G401.6 (cell line): ENCODE results near the gene SLCO1B1.

Source experiments
- FAIRE-seq: peaks from 2 replicates; lab custom pipeline; 2012; peaks lifted over from hg19 to GRCh38; lab: Jason Lieb, UNC

The SLCO1B1 gene

DNA sequence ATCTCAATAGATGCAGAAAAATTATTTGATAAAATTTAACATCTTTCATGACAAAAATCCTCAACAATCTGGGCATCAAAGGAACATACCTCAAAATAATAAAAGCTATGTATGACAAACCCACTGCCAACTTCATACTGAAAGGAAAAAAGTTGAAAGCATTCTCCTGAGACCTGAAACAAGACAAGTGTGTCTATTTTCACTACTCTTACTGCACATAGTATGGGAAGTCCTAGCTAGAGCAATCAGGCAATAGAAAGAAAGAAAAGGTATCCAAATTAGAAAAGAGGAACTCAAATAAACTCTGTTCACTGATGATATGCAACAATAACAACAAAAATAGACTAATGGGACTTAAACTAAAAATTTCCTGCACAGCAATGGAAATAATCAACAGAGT, 90.1 kb downstream of the SLCO1B1 start:
- FAIRE-seq = no peak

DNA sequence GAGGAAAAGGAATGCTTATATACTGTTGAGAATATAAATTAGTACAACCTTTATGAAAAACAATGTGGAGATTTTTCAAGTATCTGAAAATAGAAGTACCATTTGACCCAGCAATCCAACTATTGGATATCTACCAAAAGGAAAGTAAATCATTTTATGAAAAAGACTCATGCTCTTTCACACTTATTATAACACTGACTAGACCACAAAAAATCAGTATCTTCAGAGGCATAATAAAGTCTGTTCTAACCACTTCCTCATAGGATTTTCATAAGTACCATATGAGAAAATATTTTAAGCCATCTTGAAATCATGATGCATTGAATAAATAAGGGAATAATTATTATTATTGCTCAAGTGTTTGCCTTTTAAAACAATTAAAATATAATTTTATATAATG, 90.8 kb downstream of the SLCO1B1 start:
- no peak for FAIRE-seq

DNA sequence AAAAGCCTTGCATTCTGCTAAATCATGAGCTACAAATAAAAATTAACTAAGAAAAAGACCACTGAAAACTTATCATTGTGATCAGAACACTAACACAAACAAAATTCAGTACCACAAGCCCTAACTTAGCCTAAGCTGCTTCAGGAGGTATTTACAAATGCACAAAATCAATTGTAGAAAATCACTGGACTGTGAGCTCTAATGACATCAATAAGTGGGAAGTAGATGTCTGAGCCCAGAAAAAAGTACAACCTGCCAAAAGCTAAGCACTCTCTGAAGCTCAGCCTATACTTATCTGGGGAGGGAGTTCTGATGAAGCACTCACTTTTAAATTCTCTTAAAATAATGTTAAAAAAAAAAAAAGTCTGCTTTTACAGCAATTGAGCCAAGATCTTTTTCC, 92.9 kb downstream of the SLCO1B1 start:
- FAIRE-seq = no peak

DNA sequence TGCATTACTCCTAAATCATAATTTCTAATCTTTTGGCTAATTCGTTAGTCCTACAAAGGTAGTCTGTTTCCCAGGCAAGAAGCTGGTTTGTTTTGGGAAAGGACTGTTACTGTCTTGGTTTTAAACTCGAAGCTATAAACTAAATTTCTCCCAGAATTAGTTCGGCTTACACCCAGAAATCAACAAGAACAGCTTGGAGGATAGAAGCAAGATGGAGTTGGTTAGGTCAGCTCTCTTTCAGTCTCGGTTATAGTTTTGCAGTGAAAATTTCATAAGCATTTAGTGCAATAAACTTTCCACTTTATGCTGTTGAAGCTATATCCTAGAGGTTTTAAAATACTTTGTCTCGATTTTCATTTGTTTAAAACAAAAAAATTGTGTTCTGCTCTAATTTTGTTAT, 103.4 kb downstream of the SLCO1B1 start:
- no peak for FAIRE-seq

DNA sequence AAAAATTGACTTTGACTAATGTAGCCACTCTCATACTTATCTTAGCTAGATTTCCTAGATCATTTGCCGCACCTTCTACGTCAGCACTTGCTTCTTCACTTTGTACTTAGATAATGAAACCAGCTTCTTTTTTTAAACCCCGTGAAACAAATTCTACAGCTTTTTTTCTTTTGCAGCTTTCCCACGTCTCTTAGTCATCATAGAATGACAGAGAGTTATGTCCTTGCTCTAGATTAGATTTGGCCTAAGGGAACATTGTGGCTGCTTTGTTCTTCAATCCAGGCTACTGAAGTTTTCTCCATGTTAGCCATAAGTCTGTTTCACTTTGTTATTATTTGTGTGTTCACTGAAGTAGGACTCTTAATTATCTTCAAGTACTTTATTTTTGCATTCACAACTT, 108.9 kb downstream of the SLCO1B1 start:
- no peak for FAIRE-seq

DNA sequence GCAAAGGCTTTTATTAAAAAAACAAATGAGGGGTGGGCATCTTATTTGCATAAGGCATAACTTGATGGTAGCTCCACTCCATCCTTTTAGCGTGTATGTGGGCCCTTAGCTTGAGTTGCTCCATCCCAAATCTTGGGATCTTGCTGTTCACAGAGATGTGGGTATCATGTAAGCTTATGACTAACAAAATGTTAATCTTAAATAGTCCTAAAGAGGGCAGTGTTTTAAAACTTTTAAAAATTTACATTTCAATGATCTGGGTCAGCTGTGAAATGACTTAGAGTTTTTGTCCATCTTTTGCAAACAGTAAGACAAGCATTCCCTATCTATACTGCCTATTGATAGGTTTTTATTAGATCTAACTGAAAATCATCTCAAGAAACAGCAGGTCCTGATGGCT, 117.7 kb downstream of the SLCO1B1 start:
- FAIRE-seq = no peak

DNA sequence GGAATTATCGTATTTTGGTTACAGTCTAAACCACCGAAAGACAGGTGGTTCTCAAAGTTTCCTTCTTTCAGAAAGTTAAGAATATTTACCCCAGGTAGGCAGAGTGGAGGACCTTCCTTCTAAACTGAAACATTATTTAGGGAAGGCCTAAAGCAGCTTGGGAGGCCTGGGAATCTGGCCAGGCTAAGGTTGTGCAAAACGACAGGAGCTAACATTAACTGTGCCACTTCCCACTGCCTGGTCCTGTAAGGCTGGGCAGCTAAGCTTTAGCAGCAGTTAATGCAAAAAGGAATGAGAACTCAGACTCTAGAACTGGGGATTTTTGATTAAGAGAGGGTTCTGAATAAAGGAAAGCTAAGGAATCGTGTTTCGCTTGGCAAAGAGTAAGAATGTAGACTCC, 121.1 kb downstream of the SLCO1B1 start:
- no peak for FAIRE-seq

DNA sequence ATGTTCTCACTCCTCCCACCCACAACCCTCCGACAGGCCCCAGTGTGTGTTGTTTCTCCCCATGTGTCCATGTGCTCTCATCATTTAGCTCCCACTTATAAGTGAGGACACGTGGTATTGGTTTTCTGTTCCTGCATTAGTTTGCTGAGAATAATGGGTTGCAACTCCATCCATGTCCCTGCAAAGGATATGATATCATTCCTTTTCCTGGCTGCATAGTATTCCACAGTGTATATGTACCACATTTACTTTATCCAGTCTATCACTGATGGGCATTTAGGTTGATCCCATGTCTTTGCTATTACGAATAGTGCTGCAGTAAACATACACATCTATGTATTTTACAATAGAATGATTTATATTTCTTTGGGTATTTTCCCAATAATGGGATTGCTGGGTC, 126.2 kb downstream of the SLCO1B1 start:
- FAIRE-seq = no peak

DNA sequence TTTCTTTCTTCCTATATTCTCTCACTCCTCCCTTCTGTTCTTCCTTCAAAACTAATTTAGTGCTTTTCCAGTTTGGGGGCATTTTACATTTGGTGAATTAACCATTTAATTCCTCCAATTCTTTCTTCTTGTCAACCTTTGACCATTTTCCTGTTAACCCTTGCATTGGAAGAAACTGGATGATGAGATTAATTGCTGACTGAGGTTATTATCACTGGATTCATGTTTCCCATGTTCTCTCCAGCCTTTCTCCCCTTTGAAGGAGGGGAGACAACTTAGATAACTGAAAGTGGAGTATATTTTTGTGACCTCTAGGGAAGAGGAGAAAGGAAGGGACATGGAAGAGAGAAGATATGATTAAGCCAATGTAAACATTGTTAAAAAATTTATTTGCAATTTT, 133.2 kb downstream of the SLCO1B1 start:
- FAIRE-seq = no peak

DNA sequence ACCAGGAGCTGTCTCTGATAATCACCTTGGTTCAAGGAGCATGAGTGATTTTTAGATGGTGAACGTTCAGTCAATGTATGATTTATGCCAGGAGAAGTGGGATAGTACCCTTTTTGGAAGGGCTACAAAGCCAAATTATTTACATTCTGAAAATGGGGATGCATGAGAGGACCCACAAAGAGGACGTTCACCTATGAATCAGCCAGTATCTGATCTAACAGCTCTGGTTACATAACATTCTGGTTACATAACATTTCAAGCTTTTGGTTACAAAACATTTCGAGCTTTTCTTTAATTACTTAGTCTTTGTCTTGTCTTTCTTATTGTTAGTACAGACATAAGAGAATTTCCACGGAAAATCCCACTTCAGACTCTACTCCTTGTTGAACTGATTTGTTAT, 134.9 kb downstream of the SLCO1B1 start:
- FAIRE-seq = no peak

DNA sequence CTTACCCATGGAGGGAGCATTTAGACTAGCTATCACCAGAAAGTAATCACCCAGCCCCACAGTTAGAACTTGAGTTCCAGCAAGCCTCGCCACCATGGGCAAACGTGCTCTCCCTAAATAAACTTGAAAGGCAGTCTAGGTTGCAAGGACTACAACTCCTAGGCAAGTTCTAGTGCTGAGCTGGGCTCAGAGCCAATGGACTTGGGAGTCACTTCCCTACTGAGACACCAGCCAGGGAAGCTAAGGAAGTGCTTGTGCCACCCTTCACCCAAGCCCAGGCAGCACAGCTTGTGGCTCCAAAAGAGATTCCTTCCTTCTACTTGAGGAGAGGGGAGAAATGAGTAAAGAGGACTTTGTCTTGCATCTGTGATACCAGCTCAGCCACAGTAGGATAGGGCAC, 145.8 kb downstream of the SLCO1B1 start:
- no peak for FAIRE-seq
